ENCODE measurements around the gene NFASC.

NFASC gene

GRCh38 chr1:204889681-204890383 lies 19.2 kb downstream of the NFASC start:
- no peak overlapping the region for H3K27ac ChIP-seq (ENCODE audit: low read length)
- H3K4me3 ChIP-seq (ENCODE audit: low read depth in 1 of 2, low read length in 2 of 2): no peak overlapping the region
- H3K36me3 ChIP-seq (ENCODE audit: control insufficient read depth in 1 of 2, insufficient read depth in 2 of 2, low read length in 2 of 2): peaks cover 0 to 3% of the 10 kb centered on the region in 2 donors
- H3K27me3 ChIP-seq (ENCODE audit: low read depth, low read length): no peaks in the 10 kb centered on the region
- no peaks in the 10 kb centered on the region for H3K9me3 ChIP-seq (ENCODE audit: control insufficient read depth in 1 of 2, low read length in 2 of 2)
- H3K4me1 ChIP-seq (ENCODE audit: control insufficient read depth in 1 of 2, insufficient read depth in 2 of 2, low read length in 2 of 2): peaks cover 7 to 18% of the 10 kb centered on the region in 2 donors

DNA sequence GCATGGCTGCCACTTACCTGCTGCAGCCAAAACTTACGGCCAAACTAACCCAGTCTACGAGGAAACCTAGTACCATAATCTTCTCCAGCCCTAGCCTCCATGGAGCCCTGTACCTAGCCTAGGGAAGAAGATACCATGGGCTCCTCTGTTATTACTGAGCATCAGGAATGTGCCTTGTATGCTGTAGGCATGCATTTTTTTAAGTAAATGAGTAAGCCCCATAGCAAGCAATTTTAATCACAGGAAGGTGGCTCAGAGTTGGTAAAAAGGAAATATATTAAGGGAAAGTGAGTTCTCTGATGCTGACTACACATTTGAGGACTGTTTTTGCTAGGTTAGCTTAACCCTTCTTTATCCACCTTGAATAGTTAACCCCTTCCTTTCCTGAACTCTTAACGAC lies 21.2 kb downstream of the NFASC start:
- Histone ChIP-seq H3K27me3 (ENCODE audit: low read depth, low read length) (no peaks in the 10 kb centered on the region), H3K27ac (ENCODE audit: low read length) (no peak overlapping the region), H3K36me3 (ENCODE audit: control insufficient read depth in 1 of 2, insufficient read depth in 2 of 2, low read length in 2 of 2) (no peaks in the 10 kb centered on the region), H3K4me3 (ENCODE audit: low read depth in 1 of 2, low read length in 2 of 2) (no peak overlapping the region), H3K4me1 (ENCODE audit: control insufficient read depth in 1 of 2, insufficient read depth in 2 of 2, low read length in 2 of 2) (peaks cover 7 to 9% of the 10 kb centered on the region in 2 donors), H3K9me3 (ENCODE audit: control insufficient read depth in 1 of 2, low read length in 2 of 2) (no peaks in the 10 kb centered on the region)

GRCh38 chr1:204894031-204894430 lies 23.4 kb downstream of the NFASC start:
- Histone ChIP-seq H3K4me3 (ENCODE audit: low read depth in 1 of 2, low read length in 2 of 2) (no peak overlapping the region), H3K27me3 (ENCODE audit: low read depth, low read length) (no peaks in the 10 kb centered on the region), H3K4me1 (ENCODE audit: control insufficient read depth in 1 of 2, insufficient read depth in 2 of 2, low read length in 2 of 2) (peaks cover 3 to 6% of the 10 kb centered on the region in 2 donors), H3K9me3 (ENCODE audit: control insufficient read depth in 1 of 2, low read length in 2 of 2) (no peaks in the 10 kb centered on the region), H3K36me3 (ENCODE audit: control insufficient read depth in 1 of 2, insufficient read depth in 2 of 2, low read length in 2 of 2) (no peaks in the 10 kb centered on the region), H3K27ac (ENCODE audit: low read length) (no peak overlapping the region)

GRCh38 chr1:204894606-204895005 lies 23.9 kb downstream of the NFASC start:
- H3K9me3 ChIP-seq (ENCODE audit: control insufficient read depth in 1 of 2, low read length in 2 of 2): no peaks in the 10 kb centered on the region
- no peak overlapping the region for H3K27ac ChIP-seq (ENCODE audit: low read length)
- H3K36me3 ChIP-seq (ENCODE audit: control insufficient read depth in 1 of 2, insufficient read depth in 2 of 2, low read length in 2 of 2): no peaks in the 10 kb centered on the region
- peaks cover 0 to 6% of the 10 kb centered on the region in 2 donors for H3K4me1 ChIP-seq (ENCODE audit: control insufficient read depth in 1 of 2, insufficient read depth in 2 of 2, low read length in 2 of 2)
- no peak overlapping the region for H3K4me3 ChIP-seq (ENCODE audit: low read depth in 1 of 2, low read length in 2 of 2)
- H3K27me3 ChIP-seq (ENCODE audit: low read depth, low read length): no peaks in the 10 kb centered on the region

DNA sequence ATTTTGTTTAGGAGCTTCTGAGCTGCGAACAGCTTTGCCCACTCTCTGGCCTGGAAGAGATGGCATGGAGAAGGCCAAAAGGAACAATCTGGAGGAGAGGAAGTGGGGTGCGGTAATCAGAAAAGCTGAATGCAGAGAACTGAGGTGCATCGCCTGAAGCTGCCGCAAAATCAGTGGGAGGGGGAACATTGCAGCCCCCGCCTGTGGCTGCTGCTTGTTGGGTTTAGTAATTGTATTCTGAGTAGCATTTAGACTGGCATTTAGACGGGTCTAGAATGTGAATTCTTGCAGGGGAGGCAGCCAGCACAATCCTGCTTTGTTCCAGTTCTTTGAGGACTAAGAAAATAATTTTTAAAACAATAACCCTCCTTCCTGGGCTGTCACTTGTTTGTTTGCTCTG lies 25.4 kb downstream of the NFASC start:
- no peaks in the 10 kb centered on the region for H3K36me3 ChIP-seq (ENCODE audit: control insufficient read depth in 1 of 2, insufficient read depth in 2 of 2, low read length in 2 of 2)
- H3K27me3 ChIP-seq (ENCODE audit: low read depth, low read length): no peaks in the 10 kb centered on the region
- no peak overlapping the region for H3K4me3 ChIP-seq (ENCODE audit: low read depth in 1 of 2, low read length in 2 of 2)
- H3K4me1 ChIP-seq (ENCODE audit: control insufficient read depth in 1 of 2, insufficient read depth in 2 of 2, low read length in 2 of 2): peaks cover 0 to 6% of the 10 kb centered on the region in 2 donors
- no peaks in the 10 kb centered on the region for H3K9me3 ChIP-seq (ENCODE audit: control insufficient read depth in 1 of 2, low read length in 2 of 2)
- no peak overlapping the region for H3K27ac ChIP-seq (ENCODE audit: low read length)

DNA sequence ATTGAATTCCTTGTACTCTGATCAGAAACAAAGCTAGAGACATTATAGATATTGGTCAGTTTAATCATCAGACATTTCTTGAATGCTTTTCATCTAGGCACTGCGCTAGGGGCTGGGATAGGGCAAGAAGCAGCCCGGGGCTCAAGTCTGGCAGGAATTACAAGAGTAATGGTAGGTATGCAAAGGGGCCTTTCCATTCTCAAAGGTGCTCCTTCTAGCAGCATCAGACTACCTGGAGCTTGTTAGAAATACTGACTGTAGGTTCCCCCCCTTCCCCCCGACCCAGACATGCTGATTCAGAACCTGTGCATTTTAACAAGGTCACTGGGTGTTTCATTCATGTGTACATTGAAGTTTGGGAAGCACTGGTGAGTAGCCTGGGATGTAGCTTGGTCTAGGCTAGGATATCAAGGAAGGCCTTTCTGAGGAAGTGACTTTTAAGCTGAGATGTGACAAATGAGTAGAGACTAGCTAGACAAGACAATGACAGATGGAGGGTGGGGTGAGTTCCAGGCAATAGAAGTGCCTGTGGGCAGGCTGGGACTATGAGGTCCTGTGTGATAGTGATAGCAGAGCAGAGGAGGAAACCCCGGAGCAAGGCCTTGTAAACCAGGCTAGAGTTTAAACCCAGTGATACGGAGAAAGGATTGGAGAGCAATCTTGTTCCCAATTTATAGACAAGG lies 26.3 kb downstream of the NFASC start:
- no peak overlapping the region for H3K4me3 ChIP-seq (ENCODE audit: low read depth in 1 of 2, low read length in 2 of 2)
- H3K4me1 ChIP-seq (ENCODE audit: control insufficient read depth in 1 of 2, insufficient read depth in 2 of 2, low read length in 2 of 2): peaks cover 0 to 6% of the 10 kb centered on the region in 2 donors
- no peak overlapping the region for H3K27ac ChIP-seq (ENCODE audit: low read length)
- H3K27me3 ChIP-seq (ENCODE audit: low read depth, low read length): no peaks in the 10 kb centered on the region
- no peaks in the 10 kb centered on the region for H3K36me3 ChIP-seq (ENCODE audit: control insufficient read depth in 1 of 2, insufficient read depth in 2 of 2, low read length in 2 of 2)
- H3K9me3 ChIP-seq (ENCODE audit: control insufficient read depth in 1 of 2, low read length in 2 of 2): no peaks in the 10 kb centered on the region

DNA sequence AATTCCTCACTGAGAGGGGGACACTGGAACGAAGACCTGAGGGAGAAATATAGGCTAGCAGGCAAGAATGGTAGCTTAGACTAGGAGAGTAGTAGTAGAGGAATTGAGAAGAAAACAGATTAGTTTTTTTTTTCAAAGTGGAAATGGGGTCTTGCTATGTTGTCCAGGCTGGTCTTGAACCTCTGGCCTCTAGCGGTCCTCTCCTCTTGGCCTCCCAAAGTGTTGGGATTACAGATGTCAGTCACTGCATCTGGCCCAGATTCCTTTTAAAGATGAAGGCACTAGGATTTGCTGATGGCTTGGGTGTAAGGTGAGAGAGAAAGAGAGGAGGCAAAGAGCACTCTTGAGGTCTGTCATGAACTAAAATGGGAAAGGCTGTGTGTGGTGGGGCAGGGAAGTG lies 30.1 kb downstream of the NFASC start:
- Histone ChIP-seq H3K27ac (ENCODE audit: low read length) (no peak overlapping the region), H3K9me3 (ENCODE audit: control insufficient read depth in 1 of 2, low read length in 2 of 2) (no peaks in the 10 kb centered on the region), H3K36me3 (ENCODE audit: control insufficient read depth in 1 of 2, insufficient read depth in 2 of 2, low read length in 2 of 2) (no peaks in the 10 kb centered on the region), H3K27me3 (ENCODE audit: low read depth, low read length) (no peaks in the 10 kb centered on the region), H3K4me1 (ENCODE audit: control insufficient read depth in 1 of 2, insufficient read depth in 2 of 2, low read length in 2 of 2) (no peaks in the 10 kb centered on the region), H3K4me3 (ENCODE audit: low read depth in 1 of 2, low read length in 2 of 2) (no peak overlapping the region)

DNA sequence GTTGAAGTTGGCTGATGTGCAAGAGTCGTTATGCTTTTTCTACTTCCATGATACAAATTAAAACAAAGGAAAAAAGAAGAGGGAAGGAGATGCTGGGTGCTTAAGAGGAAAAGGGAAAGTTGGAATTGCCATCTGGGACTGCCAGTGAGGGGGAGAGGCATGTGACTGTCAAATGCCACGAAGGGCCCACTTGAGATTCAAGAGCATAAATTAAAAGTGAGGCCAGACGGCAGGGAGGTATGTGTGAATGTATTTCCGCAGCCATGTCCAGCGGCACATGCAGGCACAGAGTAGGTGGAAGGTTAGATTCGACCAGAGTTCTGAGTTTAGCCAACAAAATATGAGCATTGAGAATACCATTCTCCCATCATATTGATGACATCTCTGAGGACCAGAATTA lies 32.0 kb downstream of the NFASC start:
- Histone ChIP-seq H3K27ac (ENCODE audit: low read length) (no peak overlapping the region), H3K9me3 (ENCODE audit: control insufficient read depth in 1 of 2, low read length in 2 of 2) (no peaks in the 10 kb centered on the region), H3K4me1 (ENCODE audit: control insufficient read depth in 1 of 2, insufficient read depth in 2 of 2, low read length in 2 of 2) (peaks cover 0 to 4% of the 10 kb centered on the region in 2 donors), H3K36me3 (ENCODE audit: control insufficient read depth in 1 of 2, insufficient read depth in 2 of 2, low read length in 2 of 2) (no peaks in the 10 kb centered on the region), H3K27me3 (ENCODE audit: low read depth, low read length) (no peaks in the 10 kb centered on the region), H3K4me3 (ENCODE audit: low read depth in 1 of 2, low read length in 2 of 2) (no peak overlapping the region)

GRCh38 chr1:204904228-204904810 lies 33.7 kb downstream of the NFASC start:
- Histone ChIP-seq H3K36me3 (ENCODE audit: control insufficient read depth in 1 of 2, insufficient read depth in 2 of 2, low read length in 2 of 2) (no peaks in the 10 kb centered on the region), H3K4me3 (ENCODE audit: low read depth in 1 of 2, low read length in 2 of 2) (no peak overlapping the region), H3K27me3 (ENCODE audit: low read depth, low read length) (no peaks in the 10 kb centered on the region), H3K4me1 (ENCODE audit: control insufficient read depth in 1 of 2, insufficient read depth in 2 of 2, low read length in 2 of 2) (peaks cover 0 to 4% of the 10 kb centered on the region in 2 donors), H3K27ac (ENCODE audit: low read length) (no peak overlapping the region), H3K9me3 (ENCODE audit: control insufficient read depth in 1 of 2, low read length in 2 of 2) (no peaks in the 10 kb centered on the region)

DNA sequence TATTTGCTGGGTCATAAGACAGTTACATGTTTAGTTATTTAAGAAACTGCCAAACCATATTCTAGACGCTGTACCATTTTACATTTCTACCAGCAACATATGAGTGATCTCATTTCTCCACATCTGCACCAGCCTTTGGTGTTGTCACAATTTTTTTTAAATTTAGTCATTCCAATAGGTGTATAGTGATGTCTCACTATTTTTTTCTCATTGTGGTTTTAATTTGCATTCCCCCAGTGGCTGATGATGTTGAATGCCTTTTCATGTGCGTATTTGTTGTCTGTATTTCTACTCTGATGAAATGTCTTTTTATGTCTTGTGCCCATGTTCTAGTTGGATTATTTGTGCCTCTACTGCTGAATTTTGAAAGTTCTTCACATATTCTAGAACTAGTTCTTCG lies 38.4 kb downstream of the NFASC start:
- no peak overlapping the region for H3K27ac ChIP-seq (ENCODE audit: low read length)
- no peaks in the 10 kb centered on the region for H3K27me3 ChIP-seq (ENCODE audit: low read depth, low read length)
- H3K4me3 ChIP-seq (ENCODE audit: low read depth in 1 of 2, low read length in 2 of 2): no peak overlapping the region
- H3K9me3 ChIP-seq (ENCODE audit: control insufficient read depth in 1 of 2, low read length in 2 of 2): no peaks in the 10 kb centered on the region
- peaks cover 0 to 4% of the 10 kb centered on the region in 2 donors for H3K4me1 ChIP-seq (ENCODE audit: control insufficient read depth in 1 of 2, insufficient read depth in 2 of 2, low read length in 2 of 2)
- no peaks in the 10 kb centered on the region for H3K36me3 ChIP-seq (ENCODE audit: control insufficient read depth in 1 of 2, insufficient read depth in 2 of 2, low read length in 2 of 2)

DNA sequence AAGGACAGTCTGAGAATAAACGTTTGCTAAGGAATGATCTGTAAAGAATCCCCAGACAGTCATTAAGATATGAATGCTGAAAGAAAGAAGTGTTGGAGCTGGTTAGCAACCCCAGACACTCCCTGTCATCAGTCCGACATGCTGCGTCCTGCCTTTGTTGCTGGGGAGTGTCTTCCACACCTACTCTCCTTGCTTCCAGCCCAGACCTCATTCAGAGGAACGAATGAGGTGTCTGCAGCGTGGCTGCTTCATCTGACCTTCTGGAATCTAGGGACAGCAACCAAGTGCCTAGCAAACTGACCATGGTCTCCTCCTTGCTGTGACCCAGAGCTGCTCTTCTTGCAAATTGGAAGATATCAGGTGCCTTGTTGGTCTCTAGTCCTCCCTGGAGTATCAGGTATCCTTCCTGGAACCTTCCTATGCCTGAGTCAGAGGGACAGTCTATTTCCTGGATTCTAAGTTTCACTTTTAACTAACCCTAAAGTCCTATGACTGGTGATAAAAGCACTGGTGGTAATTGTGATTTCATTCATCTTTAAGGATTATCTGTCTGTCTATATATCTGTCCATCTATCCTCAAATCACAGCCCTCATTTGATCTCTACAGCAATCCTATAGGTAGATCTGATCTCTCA lies 45.3 kb downstream of the NFASC start:
- H3K36me3 ChIP-seq (ENCODE audit: control insufficient read depth in 1 of 2, insufficient read depth in 2 of 2, low read length in 2 of 2): no peaks in the 10 kb centered on the region
- no peak overlapping the region for H3K27ac ChIP-seq (ENCODE audit: low read length)
- no peak overlapping the region for H3K4me3 ChIP-seq (ENCODE audit: low read depth in 1 of 2, low read length in 2 of 2)
- H3K4me1 ChIP-seq (ENCODE audit: control insufficient read depth in 1 of 2, insufficient read depth in 2 of 2, low read length in 2 of 2): peaks cover 0 to 5% of the 10 kb centered on the region in 2 donors
- no peaks in the 10 kb centered on the region for H3K27me3 ChIP-seq (ENCODE audit: low read depth, low read length)
- H3K9me3 ChIP-seq (ENCODE audit: control insufficient read depth in 1 of 2, low read length in 2 of 2): no peaks in the 10 kb centered on the region
